HG03558 (cell line): Measurements from ENCODE around the gene VSIG8.

Experiments used
- ATAC-seq: cut with Tn5 transposase; IDR thresholded peaks from one replicate; pipeline ENCODE4 v1.9.1; 2021; ENCODE audit warnings: moderate number of reproducible peaks; ENCODE audit not compliant: unreplicated experiment; ENCODE audit errors: extremely low read depth

VSIG8 gene

DNA sequence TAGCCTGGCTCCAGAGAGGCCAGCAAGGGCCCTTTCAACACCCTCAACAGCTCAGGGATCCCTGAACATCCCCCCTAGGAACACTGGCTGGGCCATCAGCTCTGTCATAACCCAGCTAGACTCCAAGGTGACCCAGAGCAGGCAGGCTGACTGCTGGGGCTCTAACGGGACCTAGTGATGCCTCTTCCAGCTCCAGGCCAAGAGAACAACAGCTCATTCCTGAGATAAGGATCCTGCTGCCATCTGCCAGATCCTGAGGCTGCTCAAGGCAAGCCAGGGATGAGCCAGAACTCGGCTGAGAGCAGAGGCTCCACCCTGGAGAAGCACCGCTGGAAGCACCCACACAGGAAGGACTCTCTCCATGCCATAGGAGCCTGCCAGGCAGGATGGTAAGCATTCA is 2.0 kb downstream of the VSIG8 start:
- ATAC-seq: no peak

DNA sequence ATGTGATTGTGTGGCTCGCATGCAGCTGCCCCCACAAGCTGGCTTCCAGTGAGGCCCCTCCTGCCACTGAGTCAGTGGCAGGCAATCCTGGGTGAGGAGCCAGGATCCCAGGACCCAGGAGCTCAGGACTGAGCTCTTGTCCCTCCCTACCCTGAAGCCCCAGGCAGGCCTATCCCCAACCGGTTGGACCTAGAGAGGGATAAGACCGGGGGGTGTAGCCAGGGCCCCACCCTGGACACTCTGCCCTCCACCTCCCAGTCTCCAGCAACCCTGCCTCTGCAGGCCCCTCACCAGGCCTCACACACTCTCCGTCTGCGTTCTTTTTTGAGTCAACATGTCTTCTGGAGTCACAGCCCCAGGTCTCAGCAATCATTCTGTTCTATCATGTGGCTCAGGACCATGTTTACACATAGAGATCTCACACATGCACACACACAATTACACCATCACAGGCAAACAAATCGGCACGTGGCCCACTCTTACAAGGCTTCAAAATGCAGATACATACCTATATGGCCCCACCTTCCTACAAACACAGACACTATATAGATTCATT is 2.6 kb downstream of the VSIG8 start:
- no peak for ATAC-seq

DNA sequence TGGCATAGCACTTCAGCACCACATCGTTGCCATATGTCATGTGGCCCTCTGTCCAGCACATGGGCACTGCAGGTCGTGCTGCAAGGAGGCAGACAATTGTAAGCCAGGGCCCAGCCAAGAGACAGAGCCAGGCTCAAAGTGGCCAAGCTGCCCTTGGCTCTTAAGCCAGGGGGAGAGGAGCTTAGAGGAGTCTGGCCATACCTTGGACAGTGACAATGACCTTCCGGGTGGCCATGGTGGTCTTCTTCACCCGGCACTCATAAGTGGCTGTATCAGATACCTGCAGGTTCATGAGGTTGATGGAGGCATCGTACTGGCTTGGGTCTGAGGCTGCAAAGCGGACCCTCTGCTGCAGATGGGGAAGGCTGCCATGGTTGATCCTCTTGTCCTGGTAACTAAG is 4.6 kb downstream of the VSIG8 start:
- ATAC-seq: no peak

DNA sequence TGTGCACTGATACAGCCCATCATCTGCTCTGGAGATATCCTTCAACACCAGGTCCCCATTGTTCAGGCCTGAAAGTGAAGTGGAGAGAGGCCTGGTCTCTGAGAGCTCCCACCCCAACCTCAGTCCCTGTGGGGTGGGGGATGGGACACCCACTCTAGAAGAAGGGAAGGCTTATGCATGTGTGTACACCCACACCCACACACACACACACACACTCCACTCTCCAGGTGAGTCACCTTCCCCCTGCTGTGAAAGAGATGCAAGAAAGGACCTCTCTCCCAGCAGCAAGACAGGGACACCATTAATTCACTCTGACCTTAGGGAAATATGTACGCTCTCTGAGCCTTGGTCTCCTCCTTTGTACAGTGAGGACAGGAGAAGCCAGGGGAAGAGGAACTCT is 5.9 kb downstream of the VSIG8 start:
- ATAC-seq: no peak

DNA sequence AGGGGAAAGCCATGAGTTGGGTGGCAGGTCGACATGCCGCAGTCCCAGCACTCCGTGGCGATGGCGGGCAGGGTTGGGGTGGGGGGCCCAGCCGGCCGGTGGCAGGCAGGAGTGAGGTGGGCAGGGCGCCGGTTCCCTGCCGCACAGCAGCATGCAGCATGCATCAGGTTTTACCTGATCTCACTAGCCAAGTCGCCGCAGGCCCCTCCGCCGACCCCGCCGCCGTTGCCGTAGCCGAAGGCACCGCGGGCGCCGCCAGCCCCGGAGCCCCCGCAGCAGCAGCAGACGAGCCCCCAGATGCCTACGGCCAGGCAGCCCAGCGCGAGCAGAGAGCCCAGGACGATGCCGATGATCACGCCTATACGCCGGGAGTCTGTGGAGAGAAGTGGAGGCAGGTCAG is 6.7 kb downstream of the VSIG8 start:
- ATAC-seq: no peak

DNA sequence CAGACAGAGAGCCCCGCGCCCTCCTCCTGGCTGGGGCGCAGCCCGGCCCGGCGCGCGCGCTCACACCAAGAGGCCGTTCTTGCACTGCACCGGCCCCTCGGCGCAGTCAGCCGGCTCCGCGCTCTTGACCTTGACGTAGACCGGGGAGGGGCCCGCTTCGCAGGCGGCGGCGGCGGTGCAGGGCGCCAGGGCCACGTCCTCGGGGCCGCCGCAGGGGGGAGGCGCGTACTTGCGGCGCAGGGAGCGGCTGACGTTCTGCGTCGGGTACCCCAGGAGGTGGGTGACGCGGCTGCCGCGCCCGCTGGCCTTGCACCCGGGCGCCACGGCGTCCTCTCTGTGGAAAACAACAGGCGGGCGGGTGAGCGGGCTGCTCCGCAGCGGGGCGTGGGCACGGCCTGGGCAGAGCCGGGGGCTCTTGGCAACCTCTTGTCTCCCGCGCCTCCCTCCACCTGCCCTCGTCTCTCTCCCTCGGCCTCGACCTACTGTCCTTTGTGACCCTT is 7.7 kb downstream of the VSIG8 start:
- ATAC-seq: no peak

DNA sequence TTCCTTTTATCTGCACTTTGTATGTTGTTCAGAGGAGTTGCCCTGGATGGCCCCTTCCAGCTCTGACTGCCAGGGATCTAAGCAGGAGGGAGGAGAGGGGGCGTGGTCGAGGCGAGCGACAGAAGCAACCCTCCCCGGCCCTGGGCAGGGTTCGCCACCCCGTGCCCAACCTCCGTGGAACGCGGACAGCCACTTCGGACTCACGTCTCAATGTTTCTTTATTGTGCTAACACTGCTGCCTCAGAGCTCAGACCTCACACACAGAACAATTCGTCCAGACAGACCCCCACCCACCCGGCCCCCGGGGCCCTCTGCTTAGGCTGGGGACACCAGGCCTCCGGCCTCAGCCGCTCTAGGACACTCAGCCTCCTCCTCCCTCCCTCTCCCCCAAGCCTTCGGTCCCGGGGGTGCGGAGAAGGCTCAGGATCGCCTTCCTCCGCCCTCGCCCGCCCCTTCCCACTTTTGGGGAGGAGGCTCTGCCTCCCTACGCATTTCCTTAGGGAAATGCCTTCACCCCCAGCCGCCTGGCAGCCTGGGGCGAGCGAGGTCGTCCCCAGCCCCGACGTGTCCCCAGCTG is 8.3 kb downstream of the VSIG8 start:
- no peak for ATAC-seq

DNA sequence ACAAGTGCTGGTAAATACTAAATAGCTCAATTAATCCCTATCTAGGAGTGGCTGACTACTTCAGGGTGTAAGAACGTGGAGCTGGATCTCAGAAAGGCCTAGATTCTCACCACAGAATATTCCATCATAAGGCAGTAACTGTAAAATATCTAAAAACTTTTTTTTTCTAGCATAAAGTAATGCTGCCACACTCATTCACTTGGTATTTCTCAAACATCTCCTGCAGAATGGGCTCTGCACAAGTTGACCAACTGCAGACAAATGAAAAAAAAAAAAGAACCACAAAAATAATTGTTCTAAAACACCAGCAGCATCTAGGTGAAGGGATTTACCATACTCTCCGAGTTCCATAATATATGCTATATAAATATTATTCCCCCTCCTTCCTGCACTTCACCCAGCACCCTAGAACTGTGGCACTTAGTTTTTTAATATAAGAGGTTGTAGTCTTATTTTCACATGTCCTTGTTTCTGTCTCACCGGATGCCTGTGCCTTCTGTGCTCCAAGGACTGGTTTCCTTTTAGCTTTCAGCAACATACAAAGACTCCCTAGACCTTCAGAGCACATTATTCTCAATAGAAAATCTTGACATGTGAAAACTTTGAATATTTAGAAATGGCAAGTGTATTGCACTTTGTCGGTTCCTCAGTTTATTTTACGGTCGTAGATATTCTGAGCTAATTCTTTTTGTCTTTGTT is 8.9 kb downstream of the VSIG8 start:
- no peak for ATAC-seq

DNA sequence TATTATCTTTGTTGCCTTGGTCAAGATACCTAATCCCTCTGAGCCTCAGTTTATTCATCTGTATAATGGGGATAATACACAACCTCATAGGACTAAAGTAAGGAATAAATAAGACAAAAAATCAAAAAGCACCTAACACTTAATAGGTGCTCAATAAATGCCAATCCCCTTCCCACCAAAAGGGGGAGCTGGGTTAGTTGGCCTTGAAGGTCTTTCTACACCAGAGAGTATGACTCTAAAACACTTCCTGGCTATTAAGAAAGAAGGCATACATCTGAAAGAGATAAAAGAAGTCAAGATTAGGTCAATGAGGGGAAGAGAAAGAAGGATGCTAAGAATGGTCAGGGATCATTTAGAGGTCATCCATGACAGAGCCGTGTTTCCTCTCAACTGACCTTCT is 11.1 kb downstream of the VSIG8 start:
- ATAC-seq: no peak

DNA sequence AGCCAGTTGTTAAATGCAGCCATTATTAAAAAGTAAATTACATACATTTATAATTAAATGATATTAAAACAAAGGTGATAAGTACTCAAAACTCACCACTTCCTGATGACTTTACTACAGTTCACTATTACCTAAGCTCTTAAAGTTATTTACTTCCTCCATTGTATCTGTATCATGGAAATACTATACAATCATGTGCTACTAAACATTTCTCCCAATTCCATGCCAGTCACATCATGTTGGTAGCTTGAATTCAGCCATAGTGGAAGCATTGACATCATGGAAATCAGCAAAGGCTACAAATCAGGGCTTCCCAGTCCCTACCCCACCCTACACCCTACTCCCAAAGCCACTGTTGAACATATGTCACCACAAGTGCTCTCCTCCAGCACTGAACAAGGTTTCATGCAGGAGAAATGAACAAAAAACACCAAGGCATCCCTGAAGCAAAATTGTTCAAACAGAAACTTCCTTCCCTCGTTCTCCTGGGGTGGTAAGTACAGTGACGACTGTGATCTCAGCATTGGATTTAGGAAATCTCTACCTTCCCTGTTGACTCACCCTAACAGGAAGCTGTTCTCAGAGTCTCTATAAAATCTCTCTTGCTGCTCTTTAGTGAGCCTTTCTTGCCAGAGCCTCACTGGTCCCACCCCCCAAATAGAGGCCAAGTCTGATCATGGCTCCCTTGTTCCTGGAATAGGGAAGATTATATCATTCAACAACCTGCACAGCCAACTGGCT is 12.7 kb downstream of the VSIG8 start:
- ATAC-seq: no peak

DNA sequence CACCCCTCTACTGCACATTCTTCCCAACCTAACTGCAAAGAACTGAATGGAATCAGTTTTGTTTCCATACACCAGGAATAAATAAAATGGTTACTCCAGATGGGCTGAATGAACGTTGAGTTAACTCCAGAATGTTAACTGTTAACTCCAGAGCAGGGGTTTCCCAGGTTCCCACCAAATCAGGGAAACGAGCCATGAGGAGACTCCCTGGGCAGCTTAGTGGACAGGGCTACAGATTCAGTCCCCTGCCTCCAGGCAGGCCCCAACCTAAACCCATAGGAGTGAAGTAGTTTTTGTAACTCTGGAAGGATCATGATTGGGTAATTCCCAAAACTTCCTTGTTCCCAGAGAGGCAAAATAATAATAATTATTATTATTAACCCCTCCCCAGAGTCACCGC is 14.1 kb downstream of the VSIG8 start:
- no peak for ATAC-seq

DNA sequence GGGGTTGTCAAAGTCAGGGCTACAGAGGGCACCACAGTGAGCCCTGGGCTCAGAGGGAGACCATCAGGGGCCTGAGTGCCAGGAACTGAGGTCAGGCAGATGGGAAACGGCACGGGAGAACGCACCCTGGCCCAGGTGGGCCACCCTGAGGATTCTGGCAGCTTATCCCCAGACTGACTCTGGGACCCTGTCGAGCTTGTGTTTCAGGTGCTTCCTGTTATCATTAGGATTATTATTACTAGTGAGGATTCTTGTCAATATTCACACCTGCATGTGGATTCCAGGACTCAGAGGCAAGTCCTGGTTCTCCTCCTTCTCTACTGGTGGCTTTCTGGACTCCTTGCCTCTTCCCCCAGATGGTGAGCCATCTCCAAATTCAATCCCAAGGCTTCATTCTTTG is 15.2 kb downstream of the VSIG8 start:
- ATAC-seq: no peak

DNA sequence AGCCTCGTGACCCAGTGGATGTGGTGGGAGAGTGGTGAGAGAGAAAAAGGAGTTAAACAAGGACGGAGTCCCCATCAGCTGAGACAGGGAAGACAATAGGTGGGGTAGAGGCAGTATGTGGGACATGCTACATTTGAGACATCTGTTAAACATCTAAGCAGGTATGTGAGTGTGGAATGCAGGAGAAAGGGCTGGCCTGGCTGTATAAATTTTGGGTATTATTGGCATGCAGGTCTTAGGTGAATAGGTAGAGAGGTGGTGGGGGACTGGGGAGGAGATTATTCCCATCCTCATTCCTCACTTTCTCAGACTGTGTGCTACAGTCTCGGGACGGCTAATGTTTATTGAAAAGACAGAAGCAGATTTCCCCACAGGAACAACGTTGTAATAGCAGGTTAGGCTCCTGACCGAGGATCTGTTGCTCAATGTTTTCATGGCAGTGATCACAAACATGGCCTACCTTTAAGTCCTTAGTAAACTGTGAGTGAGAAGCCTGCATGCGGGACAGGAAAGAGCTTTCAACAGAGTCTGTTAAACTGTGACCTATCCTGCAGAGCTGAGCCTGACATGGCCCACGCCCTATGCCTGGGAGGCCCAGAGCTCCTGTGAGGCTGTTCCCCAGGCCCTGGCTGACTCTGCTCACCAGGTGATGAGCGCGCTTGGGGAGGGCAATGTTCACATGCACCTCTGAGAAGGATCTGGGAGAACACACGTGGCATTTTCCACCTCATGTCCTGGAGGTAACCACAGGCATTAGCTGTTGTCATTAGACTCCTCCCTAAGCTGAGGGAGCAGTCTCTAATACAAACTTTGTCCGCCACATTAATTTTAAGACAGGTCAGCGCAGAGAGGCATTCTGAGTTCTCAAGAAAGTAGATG is 16.5 kb downstream of the VSIG8 start:
- no peak for ATAC-seq

DNA sequence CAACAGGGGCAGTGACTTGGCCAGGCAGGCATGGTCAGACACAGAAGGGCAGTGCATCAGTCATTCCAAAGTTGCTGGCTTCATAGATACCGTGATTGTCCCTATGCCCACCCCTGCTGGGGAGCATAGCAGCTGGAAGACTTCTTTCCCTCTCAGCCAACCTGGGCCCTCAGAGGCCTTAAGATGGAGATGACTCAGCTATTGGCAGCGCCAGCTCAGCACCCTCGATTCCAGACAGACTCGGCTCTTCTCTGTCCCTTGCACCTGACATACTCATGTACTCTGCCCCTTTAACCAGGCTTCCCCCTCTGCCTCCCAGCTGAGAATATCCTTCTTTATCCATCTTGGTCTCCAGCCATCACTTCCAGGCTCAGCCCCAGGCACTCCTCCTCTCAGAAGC is 19.0 kb downstream of the VSIG8 start:
- no peak for ATAC-seq

DNA sequence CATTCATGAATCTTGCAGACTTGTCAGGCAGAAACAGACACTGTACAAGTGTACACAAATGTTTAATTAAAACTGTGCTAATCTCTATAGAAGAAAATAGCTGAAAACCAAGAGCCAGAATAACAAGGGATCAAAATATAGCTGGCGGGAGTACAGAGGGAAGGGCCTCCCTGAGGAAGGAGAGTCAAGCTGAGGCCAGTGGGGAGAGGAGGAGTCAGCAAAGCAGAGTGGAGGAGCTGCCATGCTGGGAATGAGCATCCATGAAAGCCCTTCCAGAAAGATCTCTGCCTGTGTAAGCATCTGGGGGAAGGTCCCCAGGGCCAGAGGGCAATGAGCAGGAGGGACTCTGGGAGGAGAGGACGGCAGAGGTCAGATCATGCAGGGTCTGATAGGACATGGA is 20.7 kb downstream of the VSIG8 start:
- ATAC-seq: no peak

DNA sequence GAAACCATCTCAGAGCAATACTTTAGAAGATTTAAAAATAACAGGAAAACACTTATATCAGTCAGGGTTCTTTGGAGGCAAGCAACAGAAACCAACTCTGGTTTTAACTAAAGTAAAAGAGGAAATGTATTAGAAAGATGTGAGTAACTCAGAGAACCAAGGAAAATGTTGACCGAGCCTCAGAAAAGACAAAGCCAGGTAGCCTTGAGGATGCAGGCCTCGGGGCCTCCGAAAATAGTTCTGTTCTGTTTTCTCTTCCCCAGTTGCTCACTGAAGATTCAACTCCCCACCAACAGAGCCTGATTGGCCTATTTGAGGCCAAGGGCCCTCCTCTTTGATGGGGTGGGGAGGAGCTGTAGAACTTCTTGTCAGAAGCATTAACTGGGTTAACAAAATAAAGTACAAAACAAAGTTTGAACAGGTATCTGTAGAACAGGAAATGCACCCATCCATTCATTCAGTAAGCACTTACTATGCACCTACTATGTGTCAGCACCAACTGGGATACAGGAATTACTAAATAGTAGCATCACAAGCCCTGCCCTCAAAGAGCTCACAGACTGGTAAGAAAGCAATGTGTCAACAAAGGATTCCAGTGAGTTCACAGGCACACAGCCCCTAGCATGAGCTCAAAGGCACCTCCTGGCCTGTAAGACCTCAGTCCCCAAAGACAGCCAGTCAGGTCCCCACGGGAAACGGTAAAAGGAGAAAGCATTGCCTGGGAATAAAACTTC is 23.2 kb downstream of the VSIG8 start:
- peak; percentile 44 for ATAC-seq

DNA sequence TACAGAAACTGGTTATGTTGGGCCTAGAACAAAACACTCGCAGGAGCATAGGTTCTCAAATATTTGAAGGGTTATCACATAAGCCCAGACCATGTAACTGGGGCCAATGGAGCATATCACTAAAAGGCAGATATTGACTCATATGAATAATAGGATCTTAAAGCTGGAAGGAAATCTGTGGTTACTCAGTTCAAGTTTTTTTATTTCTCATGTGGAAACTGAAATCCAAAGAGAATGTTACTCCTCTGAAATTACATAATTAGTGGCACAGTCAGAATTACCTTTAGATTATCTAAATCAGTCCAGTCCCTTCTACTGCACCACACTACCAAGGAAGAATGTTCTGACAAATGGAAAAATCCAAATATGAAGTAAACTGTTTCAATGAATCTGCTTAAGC is 23.7 kb downstream of the VSIG8 start:
- ATAC-seq: no peak

DNA sequence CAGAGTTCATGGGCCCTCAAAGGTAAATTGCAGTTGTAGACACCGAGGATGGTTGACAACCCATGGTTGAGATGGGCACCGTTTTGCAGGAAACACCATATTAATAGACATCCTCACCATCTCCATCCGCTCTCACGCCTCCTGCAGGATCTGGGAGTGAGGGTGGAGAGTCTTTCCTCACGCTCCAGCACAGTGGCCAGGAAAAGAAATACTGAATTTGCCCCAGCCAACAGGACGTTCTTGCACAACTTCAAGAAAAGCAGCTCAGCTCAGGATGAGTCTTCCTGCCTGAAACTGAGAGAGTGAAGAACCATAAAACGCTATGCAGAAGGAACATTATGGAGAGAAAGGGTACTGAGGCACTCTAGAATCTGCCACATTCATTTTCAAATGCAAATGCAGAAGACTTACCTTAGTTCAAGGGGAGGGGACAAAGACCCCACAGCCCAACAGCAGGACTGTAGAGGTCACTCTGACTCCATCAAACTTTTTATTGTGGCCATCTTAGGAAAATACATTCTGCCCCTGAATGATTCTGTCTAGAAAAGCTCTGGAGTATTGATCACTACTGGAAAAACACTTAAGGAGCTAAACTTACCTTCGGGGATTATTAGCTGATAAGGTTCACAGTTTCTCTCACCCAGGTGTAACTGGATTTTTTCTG is 26.5 kb downstream of the VSIG8 start:
- no peak for ATAC-seq

DNA sequence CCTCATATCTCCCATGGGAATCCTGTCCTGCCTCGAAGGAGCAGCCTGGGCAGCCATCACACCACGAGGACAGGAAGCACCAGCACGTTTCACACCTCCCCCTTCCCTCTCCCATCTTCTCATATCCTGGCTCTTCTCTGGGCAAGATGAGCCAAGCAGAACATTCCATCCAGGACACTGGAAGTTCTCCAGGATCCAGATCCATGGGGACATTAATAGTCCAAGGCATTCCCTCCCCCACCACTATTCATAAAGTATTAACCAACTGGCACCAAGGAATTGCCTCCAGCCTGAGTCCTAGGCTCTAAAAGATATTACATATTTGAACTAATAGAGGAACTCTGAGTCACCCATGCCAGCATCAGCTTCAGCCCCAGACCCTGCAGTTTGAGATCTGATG is 27.1 kb downstream of the VSIG8 start:
- ATAC-seq: no peak
